Hematopoietic multipotent progenitor cell treated with erythropoietin and hydrocortisone succinate and interleukin-3 and kit ligand, for 17 days (in vitro differentiated cells): ENCODE data around the gene LRP1B.
"Not testable (repeated sequence)": the region's sequence is repeated elsewhere in the genome, so short reads cannot be mapped to it uniquely, and the experiment has no call there.

Source experiments
- DNase-seq: peaks from one replicate; pipeline ENCODE4 v3.0.0-alpha.2; 2015; ENCODE audit warnings: low spot score

LRP1B gene

DNA sequence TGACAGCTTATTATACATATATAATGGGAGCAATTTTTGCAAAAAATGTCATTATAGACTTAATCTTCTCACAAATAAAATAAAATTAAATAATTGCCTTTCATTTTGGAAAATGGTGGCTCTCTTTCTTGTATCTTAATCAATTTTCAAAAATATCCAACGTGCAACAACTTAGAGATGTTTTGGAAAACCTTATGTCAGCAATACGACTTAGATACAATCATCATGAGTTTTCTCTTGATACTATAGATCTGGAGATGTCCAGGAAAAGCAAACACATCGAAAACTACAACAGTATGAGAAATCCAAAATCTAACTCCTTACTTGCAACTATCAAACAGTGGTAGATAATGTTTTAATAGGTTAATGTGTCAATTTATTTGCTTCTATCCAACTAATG is 1529.0 kb downstream of the LRP1B start:
- DNase-seq = no peak

DNA sequence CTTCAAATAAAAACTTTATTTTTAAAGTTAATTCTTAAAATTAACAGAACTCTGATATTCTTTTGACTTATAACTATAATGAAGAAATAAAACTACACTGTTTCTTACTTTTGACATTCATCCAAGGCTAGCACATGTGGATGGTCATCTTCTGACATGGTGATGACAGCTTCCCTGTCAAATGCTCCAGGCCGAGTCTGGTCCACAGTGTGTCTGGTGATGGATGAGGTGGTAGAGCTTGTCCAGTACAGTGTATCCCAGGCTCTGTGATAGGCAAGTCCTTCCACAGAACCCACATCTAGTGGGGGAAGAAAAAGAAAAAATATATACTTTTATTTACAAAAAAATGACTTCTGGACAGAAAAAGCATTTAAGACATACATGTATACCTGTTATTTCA is 1529.5 kb downstream of the LRP1B start:
- no peak for DNase-seq

DNA sequence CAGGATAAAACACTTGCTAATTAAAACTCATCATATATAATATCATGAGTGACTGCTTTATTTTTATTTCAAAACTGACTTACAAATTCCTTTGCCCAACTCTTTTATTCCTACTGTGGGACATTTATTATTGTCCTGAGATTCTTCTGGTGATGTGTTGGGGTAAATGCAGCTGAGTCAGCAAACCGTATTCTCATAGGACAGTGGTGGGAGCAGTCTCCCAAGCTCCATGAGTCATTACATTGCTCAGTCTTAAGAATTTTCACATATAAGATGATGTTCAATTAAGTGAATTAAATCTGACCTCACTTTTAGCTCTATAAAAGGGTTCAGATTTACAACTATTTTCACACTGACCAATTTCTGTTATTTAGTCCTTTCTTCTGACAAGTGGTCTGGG is 1530.7 kb downstream of the LRP1B start:
- DNase-seq = no peak

DNA sequence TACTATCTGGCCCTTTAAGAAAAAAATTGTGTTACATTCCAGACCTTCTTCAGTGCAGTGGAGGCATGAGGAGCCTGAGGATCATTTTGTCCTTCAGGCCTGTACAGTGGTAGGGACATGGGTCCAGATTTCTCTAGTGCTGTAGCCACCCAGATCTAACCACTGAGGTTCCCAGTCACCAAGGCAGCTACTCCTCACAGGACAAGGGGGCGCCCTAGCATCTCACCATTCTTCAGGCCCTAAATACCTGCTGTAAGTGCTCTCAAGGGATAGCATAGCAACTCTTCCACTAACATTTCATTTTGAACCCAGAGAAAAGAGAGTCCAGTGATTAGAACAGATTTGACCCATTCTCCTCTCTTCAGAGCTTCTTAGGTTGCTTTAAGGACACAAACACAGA is 1533.0 kb downstream of the LRP1B start:
- no peak for DNase-seq

DNA sequence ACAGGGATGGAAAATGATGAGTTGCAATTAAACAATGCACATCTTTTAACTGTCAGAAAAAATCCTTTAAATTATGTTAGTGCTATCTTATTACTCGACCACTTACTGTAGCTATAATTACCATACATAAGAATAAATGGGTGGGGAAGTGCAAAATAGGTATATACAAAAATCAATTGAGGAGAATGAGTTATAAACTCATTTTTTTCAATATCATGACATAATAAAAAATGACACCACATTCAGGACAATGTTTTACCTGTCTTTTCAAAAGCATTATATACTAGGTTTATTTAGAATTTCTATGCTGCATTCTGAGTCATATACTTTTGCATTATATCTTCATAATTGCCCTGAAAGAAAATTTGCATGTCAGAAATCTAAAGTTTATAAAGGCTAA is 1533.6 kb downstream of the LRP1B start:
- no peak for DNase-seq

DNA sequence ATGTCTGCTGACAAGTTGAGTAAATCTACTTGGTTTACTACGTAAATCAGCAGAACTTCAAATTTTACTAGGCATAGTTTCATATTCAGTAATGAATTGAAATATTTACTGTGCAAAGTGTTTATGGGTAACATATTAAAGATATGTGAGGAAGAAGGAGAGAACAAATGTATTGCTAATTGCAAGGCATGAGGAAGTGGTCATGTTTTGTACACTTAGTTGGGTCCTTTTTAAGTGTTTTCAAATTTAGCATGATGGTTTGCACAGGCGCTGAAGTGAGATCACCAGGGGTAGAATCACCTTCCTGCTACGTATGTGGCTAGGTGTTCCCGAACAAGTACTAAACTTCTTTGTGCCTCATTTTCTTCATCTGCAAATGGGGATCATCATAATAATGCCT is 1534.4 kb downstream of the LRP1B start:
- no peak for DNase-seq

DNA sequence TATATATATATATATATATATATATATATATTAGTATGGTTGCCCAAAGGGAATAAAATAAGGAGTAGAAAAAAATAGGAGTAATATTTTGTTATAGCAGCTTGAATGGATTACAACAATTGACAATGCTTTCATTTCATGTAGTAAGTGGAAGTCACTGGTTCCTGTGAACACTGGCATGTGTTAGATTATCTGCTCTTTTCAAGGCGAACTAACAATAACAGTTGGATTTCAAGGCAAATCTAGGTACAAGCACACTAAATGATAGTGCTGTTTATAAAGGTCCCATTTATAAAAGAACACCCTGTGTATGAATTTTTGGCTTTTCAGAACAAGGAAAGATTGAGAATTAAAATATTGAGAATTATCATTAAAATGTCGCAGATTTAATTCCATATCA is 1535.7 kb downstream of the LRP1B start:
- no peak for DNase-seq

DNA sequence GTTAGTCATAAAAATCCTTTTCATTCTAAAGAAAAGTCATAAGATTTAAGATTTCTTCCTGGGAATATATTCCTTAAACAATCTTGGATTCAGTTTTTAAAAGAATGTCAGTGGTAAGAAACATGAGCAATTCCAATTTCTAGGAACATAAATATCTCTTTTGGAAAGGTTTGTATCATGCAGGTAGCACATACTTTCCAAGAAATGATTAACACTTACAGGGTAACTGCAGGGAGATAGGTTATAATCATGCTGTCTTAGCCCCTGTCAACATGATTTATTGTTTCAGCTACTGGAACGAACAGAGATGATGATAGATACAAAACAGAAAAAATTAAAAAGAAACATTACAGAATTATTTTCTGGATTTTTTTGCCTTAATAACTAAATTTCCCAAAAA is 1537.7 kb downstream of the LRP1B start:
- DNase-seq = no peak

DNA sequence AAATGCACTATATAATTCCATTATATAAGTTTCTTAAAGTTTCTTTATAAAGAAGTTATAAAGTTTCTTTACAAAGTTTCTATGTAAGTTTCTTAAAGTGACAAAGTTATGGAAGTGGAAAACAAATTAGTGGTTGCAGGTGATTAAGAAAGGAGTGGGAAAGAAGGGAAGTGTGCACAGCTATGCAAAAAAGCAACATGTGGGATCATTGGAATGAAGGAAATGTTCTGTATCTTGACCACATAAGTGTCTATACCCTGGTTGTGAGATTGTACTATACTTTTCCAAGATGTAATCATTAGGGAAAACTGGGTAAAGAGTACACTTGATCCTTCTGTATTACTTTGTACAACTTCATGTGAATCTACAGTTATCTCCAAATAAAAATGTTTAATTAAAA is 1541.1 kb downstream of the LRP1B start:
- no peak for DNase-seq

DNA sequence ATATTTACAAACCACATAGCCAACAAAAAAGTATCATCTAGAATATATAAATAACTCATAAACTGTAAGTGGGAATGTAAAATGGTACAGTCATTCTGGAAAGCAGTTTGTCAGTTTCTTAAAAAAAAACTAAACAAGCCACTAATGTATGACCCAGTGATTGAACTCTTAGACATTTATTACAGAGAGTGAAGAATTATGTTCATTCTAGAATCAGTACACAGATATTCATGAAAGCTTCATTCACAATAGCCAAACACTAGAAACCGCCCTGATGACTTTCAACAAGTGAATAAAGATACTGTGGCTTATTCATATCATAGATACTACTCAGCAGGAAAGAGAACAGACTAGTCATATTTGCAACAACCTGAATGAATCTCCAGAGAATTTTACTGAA is 1541.5 kb downstream of the LRP1B start:
- no peak for DNase-seq

DNA sequence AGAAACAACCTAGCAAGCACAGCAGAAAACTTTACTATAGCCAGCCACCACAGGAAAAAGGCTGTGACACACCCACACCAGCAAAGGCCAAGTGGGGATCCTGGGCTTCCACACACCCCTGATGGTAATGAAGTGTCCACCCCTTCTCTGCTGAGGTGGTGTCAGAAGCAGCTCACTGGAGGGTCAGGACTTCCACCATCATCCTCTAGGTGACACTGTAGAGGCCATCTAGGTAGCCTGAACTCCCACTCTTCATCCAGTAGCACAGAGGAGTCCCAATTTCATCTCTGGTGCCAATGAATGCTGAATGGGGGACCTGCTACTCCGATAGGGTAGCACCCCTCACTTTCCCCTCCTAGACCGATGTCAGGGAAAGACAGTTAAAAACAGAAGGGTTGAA is 1544.4 kb downstream of the LRP1B start:
- no peak for DNase-seq

DNA sequence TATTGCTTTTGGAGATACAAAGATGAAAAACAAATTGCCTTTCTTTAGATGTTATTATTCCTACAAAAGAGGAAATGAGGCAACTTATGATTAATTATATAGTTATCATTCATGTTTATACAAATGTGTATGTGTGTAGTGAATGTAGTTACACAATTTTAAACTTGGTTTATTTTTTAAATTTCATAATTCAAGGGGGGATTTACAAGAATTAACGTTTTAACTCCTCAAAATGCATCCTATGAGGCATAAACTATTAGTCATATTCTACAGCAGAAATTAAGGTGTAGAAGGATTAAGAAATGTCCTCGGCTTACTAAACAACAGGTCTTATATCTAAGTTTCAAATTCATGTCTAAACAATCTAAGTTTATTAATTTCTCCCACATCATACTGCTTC is 1545.8 kb downstream of the LRP1B start:
- DNase-seq = no peak

DNA sequence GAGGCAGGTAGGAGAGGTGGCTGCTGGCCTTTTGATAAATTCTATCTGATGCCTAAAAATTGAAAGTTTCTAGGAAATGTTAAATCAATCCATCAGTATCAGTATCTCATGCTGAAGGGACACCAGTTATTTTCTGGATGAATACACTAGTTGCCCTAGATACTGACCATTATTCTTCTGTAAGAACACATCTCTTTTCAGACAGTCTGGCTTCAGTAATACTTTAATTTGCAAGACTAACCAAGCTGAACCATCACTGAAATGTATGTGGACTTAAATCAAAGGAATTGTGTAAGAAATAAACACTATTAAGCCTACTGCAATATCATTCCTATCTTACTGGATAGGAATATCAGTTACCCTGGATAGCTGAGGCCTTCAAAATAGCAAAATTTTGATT is 1546.3 kb downstream of the LRP1B start:
- DNase-seq = no peak

DNA sequence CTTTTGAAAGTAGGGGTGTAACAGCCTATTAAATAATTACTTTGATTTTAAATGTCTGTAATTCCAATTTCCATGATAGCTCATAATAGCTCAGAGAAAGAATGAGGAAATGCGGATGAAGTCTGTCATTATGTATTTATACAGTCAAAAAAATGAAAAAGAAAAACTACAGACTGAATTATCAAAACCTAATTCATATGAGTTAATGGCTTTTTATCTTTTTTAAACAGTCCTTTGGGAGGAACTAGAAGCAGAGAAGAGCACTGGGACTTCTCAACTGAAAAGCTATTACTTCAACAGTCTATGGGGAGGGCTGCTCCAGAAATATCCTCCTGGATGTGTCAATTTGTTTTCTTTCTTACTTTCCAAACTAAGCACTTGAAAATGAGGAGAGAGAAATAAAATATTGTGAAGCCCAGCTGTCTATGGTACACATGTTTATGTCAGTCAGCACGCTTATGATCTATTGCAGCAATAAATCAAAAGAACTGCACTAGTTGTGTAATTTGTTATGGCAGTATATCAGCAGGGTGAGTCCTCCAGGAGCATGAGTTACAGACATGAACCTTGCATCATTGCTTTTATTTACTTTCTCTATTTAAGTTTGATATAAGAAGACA is 1550.2 kb downstream of the LRP1B start:
- DNase-seq = no peak

DNA sequence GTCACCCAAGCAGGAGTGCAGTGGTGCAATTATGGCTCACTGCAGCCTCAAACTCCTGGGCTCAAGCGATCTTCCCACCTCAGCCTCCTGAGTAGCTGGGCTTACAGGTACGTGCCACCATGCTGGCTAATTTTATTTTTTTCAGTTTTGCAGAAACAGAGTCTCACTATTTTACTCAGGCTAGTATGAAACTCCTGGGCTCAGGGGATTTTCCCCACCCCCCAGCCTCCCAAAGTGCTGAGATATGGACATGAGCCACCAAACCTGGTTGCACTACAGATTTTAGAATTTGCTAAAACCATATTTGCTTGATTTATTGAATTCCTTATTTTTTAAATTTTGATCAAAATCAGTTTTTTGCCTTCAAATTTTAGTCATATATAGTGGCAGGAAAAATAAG is 1553.4 kb downstream of the LRP1B start:
- no peak for DNase-seq

DNA sequence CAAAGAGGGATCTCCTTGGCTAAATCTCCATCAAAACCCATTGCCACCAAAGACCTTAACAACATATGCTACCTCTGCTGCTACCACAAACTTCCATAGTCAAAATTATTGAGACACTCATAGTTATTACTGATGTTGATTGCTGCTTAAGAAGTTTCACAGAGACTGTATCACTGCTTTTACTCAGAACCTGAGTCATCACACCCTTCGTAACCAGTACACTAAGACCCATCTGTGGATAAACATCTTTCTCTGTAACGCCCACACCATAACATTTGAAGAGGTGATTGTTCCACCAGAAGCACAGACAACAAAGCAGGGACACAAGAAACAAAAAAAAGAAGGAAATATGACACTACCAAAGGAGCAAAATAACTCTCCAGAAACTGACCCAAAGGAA is 1563.1 kb downstream of the LRP1B start:
- DNase-seq = no peak

DNA sequence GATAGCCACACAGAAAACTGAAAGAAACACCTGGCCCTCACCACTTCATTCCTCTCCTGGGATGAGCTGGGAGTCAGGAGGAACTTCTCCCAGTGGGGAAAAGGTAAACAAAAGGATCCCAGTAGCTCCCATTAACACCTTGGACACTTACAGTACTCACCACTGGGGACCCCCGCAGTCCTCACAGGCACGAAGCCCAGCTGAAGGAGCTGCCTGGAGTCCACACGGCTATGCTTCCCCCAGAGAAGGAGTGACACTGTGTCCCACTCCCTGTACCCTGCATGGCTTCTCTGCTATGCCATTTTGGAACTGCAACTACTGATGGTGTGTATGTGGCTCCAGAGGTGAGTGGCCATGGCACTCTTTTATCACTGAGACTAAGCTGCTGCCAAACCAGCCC is 1565.1 kb downstream of the LRP1B start:
- DNase-seq = no peak

DNA sequence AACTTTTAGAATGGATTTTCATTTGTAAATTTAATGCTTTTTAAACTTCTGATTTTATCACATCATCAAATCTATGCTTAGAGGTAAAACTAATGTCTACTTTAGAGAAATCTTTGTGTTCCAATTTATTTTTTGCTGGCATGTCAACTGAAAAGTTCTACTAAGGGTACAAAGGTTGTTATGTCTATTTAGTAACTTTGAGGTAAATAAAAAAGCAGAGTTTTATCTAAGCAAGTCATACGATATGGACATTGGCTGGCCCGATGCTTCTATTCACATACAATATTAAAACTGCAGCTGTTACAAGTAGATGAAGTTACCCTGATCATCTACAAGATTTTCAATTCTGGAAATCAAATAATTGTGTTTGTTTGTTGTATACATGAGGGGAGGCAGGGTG is 1575.1 kb downstream of the LRP1B start:
- no peak for DNase-seq

DNA sequence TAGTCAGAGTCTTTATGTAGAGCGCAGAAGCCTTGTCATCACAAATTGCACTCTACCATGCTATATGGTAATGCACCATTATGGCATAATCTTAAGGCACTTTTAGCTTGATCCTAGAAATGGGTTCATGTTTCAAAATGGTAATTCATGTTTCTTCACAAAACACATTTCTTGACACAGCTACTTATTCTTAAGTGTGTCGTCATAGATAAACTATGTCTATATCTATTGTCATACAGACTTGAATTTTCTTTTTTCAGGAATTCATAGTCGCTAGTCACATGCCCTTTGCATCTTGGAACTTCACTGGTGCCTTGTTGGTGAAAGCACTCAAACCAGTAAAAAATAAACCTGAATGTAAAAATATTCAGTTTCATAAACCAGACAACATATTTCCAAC is 1578.2 kb downstream of the LRP1B start:
- no peak for DNase-seq

DNA sequence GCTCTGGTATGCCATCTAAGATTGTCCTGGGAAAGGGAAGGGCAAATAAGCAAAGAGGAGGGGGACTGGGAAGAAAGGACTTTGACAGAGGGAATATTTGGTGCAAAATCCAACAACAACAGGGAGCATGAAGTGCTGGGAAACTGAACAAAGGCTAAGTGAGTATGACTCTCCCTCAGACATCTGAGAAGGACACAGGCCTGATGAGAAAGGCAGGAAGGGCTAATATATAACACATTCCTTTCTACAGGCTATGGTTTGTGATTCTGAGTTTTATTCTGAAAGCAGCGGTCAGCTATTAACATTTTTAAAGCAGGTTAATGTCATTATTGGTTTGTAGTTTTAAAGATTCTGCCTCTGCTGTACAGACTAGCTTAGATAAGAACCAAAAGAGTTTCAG is 1579.5 kb downstream of the LRP1B start:
- no peak for DNase-seq

DNA sequence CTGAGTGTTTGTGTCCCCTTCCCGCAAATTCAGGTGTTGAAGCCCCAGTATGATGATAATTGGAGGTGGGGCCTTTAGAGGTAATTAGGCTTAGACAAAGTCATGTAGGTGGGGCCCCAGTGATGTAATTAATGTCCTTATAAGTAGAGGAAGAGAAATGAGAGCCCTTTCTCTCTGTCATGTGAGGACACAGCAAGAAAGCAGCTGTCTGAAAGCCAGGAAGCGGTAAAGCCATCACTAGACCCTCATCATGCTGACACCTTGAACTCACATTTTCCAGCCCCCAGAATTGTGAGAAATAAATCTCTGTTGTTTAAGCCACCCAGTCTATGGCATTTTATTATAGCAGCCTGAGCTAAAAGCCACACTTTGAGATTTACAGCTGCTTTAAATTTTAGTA is 1580.0 kb downstream of the LRP1B start:
- no peak for DNase-seq

DNA sequence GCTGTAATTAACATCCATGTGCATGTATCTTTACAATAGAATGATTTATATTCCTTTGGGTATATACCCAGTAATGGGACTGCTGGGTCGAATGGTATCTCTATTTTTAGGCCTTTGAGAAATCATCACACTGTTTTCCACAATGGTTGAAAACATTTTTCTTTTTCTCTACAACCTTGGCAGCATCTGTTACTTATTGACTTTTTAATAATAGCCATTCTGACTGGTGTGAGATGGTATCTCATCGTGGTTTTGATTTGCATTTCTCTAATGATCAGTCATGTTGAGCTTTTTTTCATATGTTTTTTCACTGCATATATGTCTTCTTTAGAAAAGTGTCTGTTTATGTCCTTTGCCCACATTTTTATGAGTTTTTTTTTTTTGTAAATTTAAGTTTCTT is 1586.0 kb downstream of the LRP1B start:
- DNase-seq = not testable (repeated sequence)

DNA sequence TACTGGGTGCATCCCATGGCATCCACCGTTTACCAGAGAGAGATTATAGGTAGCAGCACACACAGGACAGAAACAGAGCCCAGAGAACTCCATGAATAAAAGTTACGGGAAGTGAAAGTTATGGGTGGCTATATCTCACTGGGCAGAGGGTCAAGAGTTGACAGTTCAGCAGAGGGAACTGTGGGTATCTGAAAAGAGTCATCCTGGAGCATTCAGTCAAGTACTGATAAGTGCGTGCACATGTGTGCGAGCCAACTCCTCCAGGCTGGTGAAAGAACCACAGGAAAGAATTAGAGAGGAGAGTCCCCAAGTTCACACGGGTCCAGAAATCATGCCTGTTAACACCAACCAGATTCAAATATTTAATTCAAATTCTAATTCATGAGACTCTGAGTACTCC is 1588.2 kb downstream of the LRP1B start:
- no peak for DNase-seq

DNA sequence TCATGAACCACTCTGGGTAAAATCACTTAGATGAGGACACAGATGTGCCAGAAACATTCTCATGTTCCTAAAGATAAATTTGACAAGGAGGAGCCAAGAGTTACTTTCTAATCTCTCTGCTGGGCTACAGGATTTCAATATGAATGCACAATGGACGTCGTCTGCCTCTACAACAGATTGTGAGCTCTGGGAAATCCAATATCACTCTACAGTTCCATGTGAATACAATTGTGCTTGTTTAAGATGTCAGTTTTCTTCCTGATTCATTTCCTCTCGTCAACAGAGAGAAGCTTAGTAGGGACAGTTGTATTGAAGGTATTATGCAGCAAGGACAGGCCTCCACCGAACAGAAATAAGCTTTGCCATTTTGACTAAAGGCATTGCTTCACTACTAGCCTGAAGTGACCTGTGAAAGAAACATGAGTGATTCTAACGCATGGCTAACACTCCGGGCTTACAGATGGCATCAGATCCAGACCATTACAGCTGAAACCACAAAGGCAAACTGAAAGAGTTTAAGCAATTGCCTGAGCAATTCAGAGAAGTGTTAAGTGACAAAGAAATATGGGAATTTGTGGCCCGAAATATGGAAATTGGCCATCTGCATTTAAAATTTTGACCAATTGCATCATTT is 1591.5 kb downstream of the LRP1B start:
- DNase-seq = no peak

DNA sequence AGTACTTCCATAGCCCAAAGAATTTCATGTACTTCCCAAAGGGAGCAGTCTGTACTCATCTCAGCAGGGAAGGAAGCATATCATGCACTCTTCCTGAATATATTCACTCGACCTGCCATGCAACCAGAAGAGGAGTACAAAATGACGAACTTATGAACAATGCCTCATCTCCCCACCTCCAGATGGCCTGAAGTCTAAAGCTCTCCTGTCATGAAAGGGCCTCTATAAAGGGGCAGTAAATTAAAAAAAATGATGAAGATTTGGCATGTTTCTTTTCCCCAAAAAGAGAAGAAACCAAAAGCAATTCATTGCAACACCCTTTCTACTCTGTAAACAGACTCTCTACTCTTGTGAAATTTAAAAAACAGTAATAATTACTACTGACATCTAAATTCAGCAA is 1601.1 kb downstream of the LRP1B start:
- no peak for DNase-seq
